Fibroblast of skin of left biceps (primary cell): Measurements from ENCODE around the gene POGK.

Source experiments
- DNase-seq, 2 experiments: peaks; one replicate each; pipeline ENCODE4 v3.0.0-alpha.2; 2013; ENCODE audit warnings: low read depth in 2 of 2

POGK gene

GRCh38 chr1:166902279-166902678, 63.0 kb downstream of the POGK start:
- no peak for DNase-seq

GRCh38 chr1:166903232-166903631, 64.0 kb downstream of the POGK start:
- no peak for DNase-seq

- DNase-seq = no peak
Observed at GRCh38 chr1:166905136-166905535, 65.9 kb downstream of the POGK start.

DNA sequence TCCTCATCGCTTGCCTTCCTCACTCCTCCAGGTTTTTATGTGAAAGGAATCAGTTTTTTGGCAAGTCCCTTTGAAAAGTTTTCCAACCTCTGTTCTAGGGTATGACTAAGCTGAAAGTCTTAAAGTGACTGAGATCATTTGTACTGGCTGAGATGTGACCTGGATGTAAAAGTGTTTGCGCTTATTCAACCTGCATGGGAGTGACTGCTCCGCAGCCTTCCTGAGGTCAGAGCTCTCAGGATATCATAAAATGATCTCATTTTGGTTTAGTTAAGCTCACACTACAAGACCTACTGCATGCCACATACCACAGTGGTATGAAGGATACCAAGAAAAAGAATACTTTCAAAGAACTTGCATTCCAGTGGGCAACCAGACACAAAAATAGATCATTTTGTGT, 66.6 kb downstream of the POGK start:
- peak in 1 of 2 experiments; percentile 12 for DNase-seq
